CD4-positive, alpha-beta memory T cell (primary cell): Measurements from ENCODE around the gene SYCE1L. TPM values are rescaled to one million over a fixed set of nuclear protein-coding genes. Genes with fewer than 3 reads are reported as not detected.

Source experiments
- CTCF ChIA-PET: fragments of 350-600 bp; sonication (Branson Sonifier 250); formaldehyde crosslinking; loops from one replicate; lab custom pipeline; 2021; ENCODE audit warnings: inconsistent platforms; ENCODE audit not compliant: partially characterized antibody; lab: Charles Lee
- POLR2A ChIA-PET: fragments of 350-600 bp; sonication (Branson Sonifier 250); formaldehyde crosslinking; loops from one replicate; lab custom pipeline; 2021; ENCODE audit not compliant: partially characterized antibody; lab: Charles Lee
- DNase-seq, 5 donors: peaks; one replicate each; pipeline versions ENCODE4 v3.0.0 to v3.0.0-alpha.2; 2020 to 2022; ENCODE audit warnings: mixed read lengths in 1 of 5
- H3K27ac ChIP-seq: one replicate; pipeline ENCODE4 v1.7.0; 2013; ENCODE audit warnings: low read depth, low read length
- H3K27me3 ChIP-seq: 2 replicates; pipeline ENCODE4 v1.7.0; 2013; ENCODE audit warnings: mild to moderate bottlenecking, low read length, moderate library complexity; ENCODE audit not compliant: insufficient read depth
- H3K36me3 ChIP-seq: 2 replicates; pipeline ENCODE4 v1.7.0; 2013; ENCODE audit warnings: mild to moderate bottlenecking, low read length, moderate library complexity; ENCODE audit not compliant: insufficient read depth
- H3K4me1 ChIP-seq: 2 replicates; pipeline ENCODE4 v1.7.0; 2013; ENCODE audit warnings: mild to moderate bottlenecking, low read length, moderate library complexity; ENCODE audit not compliant: insufficient read depth
- H3K4me3 ChIP-seq, 2 donors: one replicate each; pipeline ENCODE4 v1.7.0; 2013; ENCODE audit warnings: low read length in 2 of 2, mild to moderate bottlenecking in 1 of 2
- H3K9me3 ChIP-seq, 2 donors: one replicate each; pipeline ENCODE4 v1.7.0; 2013; ENCODE audit warnings: low read length in 2 of 2, control low read depth in 1 of 2; ENCODE audit not compliant: control insufficient read depth in 1 of 2
- H3K27ac Mint-ChIP-seq, 7 donors: one replicate each; pipeline ENCODE4 v1.8.0; 2020 to 2021; ENCODE audit warnings: mixed read lengths in 7 of 7, mild to moderate bottlenecking in 6 of 7, inconsistent platforms in 3 of 7, moderate library complexity in 3 of 7
- H3K27me3 Mint-ChIP-seq, 2 donors: one replicate each; pipeline ENCODE4 v1.8.0; 2020 to 2021; ENCODE audit warnings: mixed read lengths in 2 of 2
- H3K36me3 Mint-ChIP-seq, 2 donors: one replicate each; pipeline ENCODE4 v1.8.0; 2020 to 2021; ENCODE audit warnings: mixed read lengths in 2 of 2, inconsistent platforms in 1 of 2, mild to moderate bottlenecking in 1 of 2
- H3K4me1 Mint-ChIP-seq, 4 donors: one replicate each; pipeline ENCODE4 v1.8.0; 2020 to 2021; ENCODE audit warnings: mixed read lengths in 4 of 4, mild to moderate bottlenecking in 1 of 4
- H3K4me3 Mint-ChIP-seq, 8 donors: one replicate each; pipeline ENCODE4 v1.8.0; 2020 to 2021; ENCODE audit warnings: mixed read lengths in 8 of 8, mild to moderate bottlenecking in 7 of 8, moderate library complexity in 6 of 8, inconsistent platforms in 3 of 8
- H3K9me3 Mint-ChIP-seq, 8 donors: one replicate each; pipeline ENCODE4 v1.8.0; 2020 to 2021; ENCODE audit warnings: mixed read lengths in 8 of 8, mild to moderate bottlenecking in 5 of 8, inconsistent platforms in 3 of 8, moderate library complexity in 1 of 8
- intact Hi-C: fragments of 100-400 bp; cut with micrococcal nuclease; formaldehyde crosslinking; loops from one replicate; pipeline ENCODE4 v1.15.1; 2023
- polyA plus RNA-seq, 2 donors: library from polyadenylated mRNA; unstranded; fragments of 300-500 nt; fragmentation: Illumina TruSeq; gene quantifications; one replicate each; pipeline ENCODE4 v1.2.3, GENCODE V29; 2021
- total RNA-seq, 2 experiments: library from RNA; stranded (reverse); gene quantifications; one replicate each; pipeline ENCODE4 v1.2.3, GENCODE V29; 2021

The SYCE1L gene
- total and polyA plus RNA-seq, 4 experiments from 2014 or later = 1.9 to 16.0 (median 8.9) TPM

DNA sequence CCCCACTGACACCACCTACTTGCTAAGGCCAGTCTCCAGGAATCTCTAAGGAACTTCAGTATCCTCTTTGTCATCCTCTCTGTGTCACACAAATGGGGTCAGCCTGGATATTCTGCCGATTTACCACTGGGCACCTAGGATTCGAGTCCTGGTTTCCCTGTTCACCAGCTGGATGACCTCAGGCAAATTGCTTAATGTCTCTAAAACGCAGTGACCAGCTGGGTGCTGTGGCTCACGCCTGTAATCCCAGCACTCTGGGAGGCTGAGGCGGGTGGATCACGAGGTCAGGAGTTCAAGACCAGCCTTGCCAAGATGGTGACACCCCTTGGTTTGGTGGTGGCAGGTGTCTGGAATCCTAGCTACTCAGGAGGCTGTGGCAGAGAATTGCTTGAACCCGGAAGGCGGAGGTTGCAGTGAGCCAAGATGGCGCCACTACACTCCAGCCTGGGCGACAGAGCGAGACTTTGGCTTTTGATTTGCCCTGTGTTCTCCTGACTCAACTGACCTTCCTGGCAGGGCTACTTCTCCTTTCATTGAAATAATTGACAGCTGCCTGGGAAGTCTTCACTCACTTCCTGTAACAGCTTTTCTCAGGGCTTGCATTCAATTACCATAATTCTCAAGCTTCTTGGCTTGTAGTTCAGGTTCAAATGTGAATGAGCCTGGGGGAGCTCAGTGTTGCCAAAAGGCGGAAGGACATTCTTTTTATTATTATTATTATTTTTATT is 15.4 kb downstream of the SYCE1L start:
- Mint-ChIP-seq H3K27me3 (no peaks in the 10 kb centered on the region), H3K9me3 (no peaks in the 10 kb centered on the region), H3K27ac (peak overlapping the region in 1 of 7 donors; percentile 43), H3K4me3 (peak overlapping the region in 2 of 8 donors; percentile 46 to 92), H3K4me1 (peaks cover 8 to 16% (median 13%) of the 10 kb centered on the region in 4 donors), H3K36me3 (peaks cover 3 to 9% of the 10 kb centered on the region in 2 donors)
- POLR2A ChIA-PET = interaction anchor here (1.2 kb wide), 1 partner anchor 23 kb away, joined by 4 read pairs; the partner anchor contains the start of gene MON1B
- Histone ChIP-seq H3K9me3 (no peaks in the 10 kb centered on the region), H3K27me3 (no peaks in the 10 kb centered on the region), H3K4me1 (peaks cover 5% of the 10 kb centered on the region), H3K4me3 (no peak overlapping the region), H3K27ac (no peak overlapping the region), H3K36me3 (no peaks in the 10 kb centered on the region)
- DNase-seq = no peak
- CTCF ChIA-PET = interaction anchor here (1.0 kb wide), 1 partner anchor 9 kb away, joined by 3 read pairs; no protein-coding TSS in a partner anchor
- intact Hi-C loops = no loop called here

DNA sequence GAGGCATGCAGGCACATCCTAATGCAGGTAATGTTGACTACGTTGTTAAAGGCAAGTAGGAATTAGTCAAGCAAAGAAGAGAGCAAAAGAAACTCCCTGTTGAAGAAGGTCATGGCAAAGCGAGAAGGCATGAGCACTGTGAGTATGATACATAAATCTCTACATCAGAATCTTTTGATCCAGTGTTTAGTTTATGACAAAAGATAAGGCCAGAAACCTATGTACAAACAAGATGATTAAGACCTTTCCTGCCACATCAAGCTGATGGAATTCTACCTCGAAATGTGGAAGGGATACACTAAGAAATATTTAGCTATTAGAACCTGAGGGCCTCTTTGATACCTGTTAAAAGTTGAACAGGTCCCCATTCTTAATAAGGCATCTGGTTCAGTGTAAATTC is 20.2 kb downstream of the SYCE1L start:
- intact Hi-C loops = no loop called here
- DNase-seq = no peak
- Mint-ChIP-seq H3K4me3 (no peak overlapping the region), H3K36me3 (peaks cover 1 to 3% of the 10 kb centered on the region in 2 donors), H3K9me3 (no peaks in the 10 kb centered on the region), H3K4me1 (no peaks in the 10 kb centered on the region), H3K27ac (no peak overlapping the region), H3K27me3 (no peaks in the 10 kb centered on the region)
- Histone ChIP-seq H3K36me3 (no peaks in the 10 kb centered on the region), H3K27ac (no peak overlapping the region), H3K9me3 (no peaks in the 10 kb centered on the region), H3K4me3 (no peak overlapping the region), H3K27me3 (no peaks in the 10 kb centered on the region), H3K4me1 (no peaks in the 10 kb centered on the region)
- ChIA-PET CTCF (interaction anchor here (0.8 kb wide), 1 partner anchor 10 kb away, joined by 3 read pairs; no protein-coding TSS in a partner anchor), POLR2A (no interaction called here)

DNA sequence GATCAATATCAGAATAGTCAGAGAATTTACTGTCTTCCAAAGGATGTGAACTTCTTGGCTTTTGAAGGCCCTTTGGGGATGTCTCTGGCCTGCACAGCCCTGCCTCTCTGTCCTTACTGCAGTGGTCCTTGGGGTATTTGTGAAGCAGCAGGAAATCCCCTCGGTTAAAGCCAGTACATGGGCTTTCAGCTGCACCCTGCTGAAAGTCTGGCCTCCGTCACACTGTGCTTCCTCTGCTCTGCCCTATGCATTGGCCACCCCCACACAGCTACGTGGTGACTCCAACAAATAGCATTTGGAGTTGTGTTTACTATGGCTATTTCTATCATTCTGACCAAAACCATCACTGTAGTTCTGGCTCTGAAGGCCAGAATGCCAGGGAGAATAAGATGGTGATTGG is 21.2 kb downstream of the SYCE1L start:
- H3K9me3 ChIP-seq = no peaks in the 10 kb centered on the region
- intact Hi-C loops = no loop called here
- no peaks in the 10 kb centered on the region for H3K27me3 Mint-ChIP-seq
- peaks cover 1 to 3% of the 10 kb centered on the region in 2 donors for H3K36me3 Mint-ChIP-seq
- no peak overlapping the region for H3K27ac ChIP-seq
- H3K4me3 ChIP-seq = no peak overlapping the region
- no peaks in the 10 kb centered on the region for H3K27me3 ChIP-seq
- peak overlapping the region in 1 of 7 donors; percentile 17 for H3K27ac Mint-ChIP-seq
- H3K36me3 ChIP-seq = no peaks in the 10 kb centered on the region
- no peaks in the 10 kb centered on the region for H3K4me1 ChIP-seq
- ChIA-PET CTCF (interaction anchor here (0.5 kb wide), 1 partner anchor 1428 kb away, joined by 3 read pairs; no protein-coding TSS in a partner anchor), POLR2A (no interaction called here)
- no peaks in the 10 kb centered on the region for H3K9me3 Mint-ChIP-seq
- peak overlapping the region in 1 of 8 donors; percentile 12 for H3K4me3 Mint-ChIP-seq
- DNase-seq = no peak
- no peaks in the 10 kb centered on the region for H3K4me1 Mint-ChIP-seq

DNA sequence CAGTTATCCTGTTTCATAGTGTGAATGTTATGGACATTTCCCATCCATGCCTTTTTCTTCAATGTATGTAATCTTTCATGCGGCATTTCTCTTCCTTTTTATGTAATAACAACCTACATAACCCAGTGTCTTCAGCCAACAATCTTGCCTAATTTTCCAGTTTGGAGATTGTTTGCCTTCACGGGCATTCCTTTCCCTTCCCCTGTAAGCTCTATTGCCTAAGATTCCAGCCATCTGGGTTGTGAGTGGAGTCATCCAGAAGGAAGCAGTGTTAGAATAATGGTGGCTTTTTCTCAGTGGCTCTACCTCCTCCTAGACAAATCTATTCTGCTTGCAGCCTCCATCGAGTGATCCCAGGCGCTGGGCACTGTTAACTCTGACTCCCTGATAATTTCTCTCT is 22.3 kb downstream of the SYCE1L start:
- no peaks in the 10 kb centered on the region for H3K4me1 ChIP-seq
- no peak overlapping the region for H3K27ac Mint-ChIP-seq
- H3K27me3 ChIP-seq = no peaks in the 10 kb centered on the region
- H3K36me3 ChIP-seq = no peaks in the 10 kb centered on the region
- H3K27ac ChIP-seq = no peak overlapping the region
- POLR2A ChIA-PET = no interaction called here
- no peak overlapping the region for H3K4me3 Mint-ChIP-seq
- CTCF ChIA-PET = no interaction called here
- intact Hi-C loops = no loop called here
- H3K9me3 Mint-ChIP-seq = no peaks in the 10 kb centered on the region
- no peaks in the 10 kb centered on the region for H3K4me1 Mint-ChIP-seq
- no peaks in the 10 kb centered on the region for H3K9me3 ChIP-seq
- H3K4me3 ChIP-seq = no peak overlapping the region
- peaks cover 0 to 1% of the 10 kb centered on the region in 2 donors for H3K36me3 Mint-ChIP-seq
- no peak for DNase-seq
- no peaks in the 10 kb centered on the region for H3K27me3 Mint-ChIP-seq

DNA sequence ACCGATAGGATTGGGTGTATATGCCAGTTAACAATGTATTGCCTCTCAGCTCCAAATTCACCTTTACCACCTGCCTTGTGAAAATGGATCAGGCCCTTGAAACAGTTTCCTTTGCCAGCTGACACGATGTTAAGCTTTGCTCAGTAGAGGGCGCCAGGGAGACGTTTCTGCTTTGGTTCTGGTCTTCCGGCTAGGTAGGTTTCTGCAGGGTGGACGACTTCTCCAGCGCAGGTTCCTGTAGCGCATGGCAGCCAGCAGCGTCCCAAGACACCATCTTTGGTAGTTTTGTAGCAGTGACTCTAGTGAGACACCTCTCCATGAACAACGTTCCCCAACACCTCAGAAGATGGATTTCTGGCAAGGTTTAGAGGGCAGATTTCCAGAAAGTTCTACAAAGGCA is 24.0 kb downstream of the SYCE1L start:
- Histone ChIP-seq H3K4me3 (no peak overlapping the region), H3K36me3 (no peaks in the 10 kb centered on the region), H3K4me1 (no peaks in the 10 kb centered on the region), H3K27me3 (no peaks in the 10 kb centered on the region), H3K27ac (no peak overlapping the region), H3K9me3 (no peaks in the 10 kb centered on the region)
- no peak for DNase-seq
- intact Hi-C loops = no loop called here
- H3K4me3 Mint-ChIP-seq = no peak overlapping the region
- no peaks in the 10 kb centered on the region for H3K36me3 Mint-ChIP-seq
- ChIA-PET CTCF (interaction anchor here (1.0 to 1.4 kb wide), 4 partner anchors 8 to 359 kb away, joined by 3 to 4 read pairs (median 4); no protein-coding TSS in a partner anchor), POLR2A (no interaction called here)
- H3K27me3 Mint-ChIP-seq = peaks cover 0 to 5% of the 10 kb centered on the region in 2 donors
- no peaks in the 10 kb centered on the region for H3K4me1 Mint-ChIP-seq
- H3K9me3 Mint-ChIP-seq = no peaks in the 10 kb centered on the region
- H3K27ac Mint-ChIP-seq = no peak overlapping the region

DNA sequence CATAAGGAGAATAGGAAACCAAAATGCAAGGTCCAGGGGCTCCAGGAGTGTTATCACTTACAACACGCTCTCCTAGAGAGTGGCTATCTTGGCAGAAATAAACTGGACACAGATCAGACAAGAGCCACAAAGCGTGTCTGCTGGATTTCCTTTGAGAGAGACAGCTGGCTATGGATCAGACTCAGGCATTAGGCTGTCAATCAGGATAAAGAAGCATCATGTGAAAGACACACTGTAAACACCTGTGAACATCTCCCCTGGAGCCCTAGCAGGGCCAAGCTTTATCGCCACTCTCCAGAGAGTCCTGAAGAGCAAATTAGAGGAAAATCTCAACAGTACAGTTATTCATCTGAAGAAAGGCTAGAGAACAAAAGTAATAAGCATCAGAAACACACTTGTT is 26.0 kb downstream of the SYCE1L start:
- H3K36me3 Mint-ChIP-seq = no peaks in the 10 kb centered on the region
- H3K27ac Mint-ChIP-seq = no peak overlapping the region
- H3K27me3 Mint-ChIP-seq = peaks cover 3 to 5% of the 10 kb centered on the region in 2 donors
- H3K27me3 ChIP-seq = no peaks in the 10 kb centered on the region
- no peak for DNase-seq
- no peaks in the 10 kb centered on the region for H3K4me1 ChIP-seq
- no peaks in the 10 kb centered on the region for H3K36me3 ChIP-seq
- intact Hi-C loops = no loop called here
- no peaks in the 10 kb centered on the region for H3K9me3 Mint-ChIP-seq
- no peak overlapping the region for H3K4me3 Mint-ChIP-seq
- H3K27ac ChIP-seq = no peak overlapping the region
- ChIA-PET CTCF (no interaction called here), POLR2A (no interaction called here)
- H3K4me1 Mint-ChIP-seq = peaks cover 0 to 1% (median 0%) of the 10 kb centered on the region in 4 donors
- no peaks in the 10 kb centered on the region for H3K9me3 ChIP-seq
- no peak overlapping the region for H3K4me3 ChIP-seq

DNA sequence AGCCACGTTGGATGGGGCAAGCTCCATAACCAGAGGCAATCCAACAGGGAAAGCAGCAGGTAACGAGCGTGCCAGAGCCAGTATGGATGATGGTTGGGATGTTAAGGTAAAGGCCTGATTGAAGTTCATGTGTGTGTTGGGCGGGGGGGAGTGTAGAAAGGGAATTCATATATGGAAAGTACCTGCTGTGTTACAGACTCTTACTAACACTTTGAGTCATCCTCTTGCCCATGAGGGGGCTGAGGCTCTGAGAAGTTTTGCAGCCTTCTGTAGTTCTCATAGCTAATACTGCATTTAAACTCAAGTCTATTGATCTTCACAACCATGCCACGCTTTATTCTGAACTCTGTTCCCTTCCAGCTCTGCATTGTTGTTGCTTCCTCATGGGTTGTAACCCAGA is 28.5 kb downstream of the SYCE1L start:
- DNase-seq = no peak
- Histone ChIP-seq H3K9me3 (no peaks in the 10 kb centered on the region), H3K4me1 (no peaks in the 10 kb centered on the region), H3K4me3 (no peak overlapping the region), H3K27ac (no peak overlapping the region), H3K36me3 (no peaks in the 10 kb centered on the region), H3K27me3 (no peaks in the 10 kb centered on the region)
- Mint-ChIP-seq H3K4me3 (no peak overlapping the region), H3K27ac (no peak overlapping the region), H3K27me3 (peaks cover 3 to 8% of the 10 kb centered on the region in 2 donors), H3K4me1 (peaks cover 0 to 1% (median 0%) of the 10 kb centered on the region in 4 donors), H3K36me3 (no peaks in the 10 kb centered on the region), H3K9me3 (no peaks in the 10 kb centered on the region)
- intact Hi-C loops = no loop called here
- ChIA-PET CTCF (interaction anchor here (2.0 to 17.6 kb wide), 2 partner anchors 10 to 358 kb away, joined by 7 to 216 read pairs; no protein-coding TSS in a partner anchor), POLR2A (no interaction called here)
